ENCODE measurements around the gene MYO1E.
A peak's percentile ranks its signal among the peaks of the same experiment; 100 is the strongest.

The MYO1E gene

GRCh38 chr15:59396679-59397078 lies 24.0 kb upstream of the MYO1E start:
- Histone ChIP-seq H3K36me3 (ENCODE audit: control insufficient read depth, low read length) (no peaks in the 10 kb centered on the region), H3F3A (ENCODE audit: control insufficient read depth, insufficient read depth) (peaks cover 34% of the 10 kb centered on the region), H3K9me3 (ENCODE audit: control insufficient read depth, insufficient read depth, low read length) (no peaks in the 10 kb centered on the region), H3K79me2 (ENCODE audit: control insufficient read depth, low read length) (no peaks in the 10 kb centered on the region), H3K4me2 (ENCODE audit: low read length) (peak overlapping the region; percentile 77), H3K4me3 (ENCODE audit: low read length) (peak overlapping the region; percentile 61), H3K4me1 (ENCODE audit: control insufficient read depth, low read length) (peaks cover 96% of the 10 kb centered on the region), H3K27ac (ENCODE audit: low read depth, low read length) (peak overlapping the region; percentile 86), H3K27me3 (ENCODE audit: control insufficient read depth, low read length) (no peaks in the 10 kb centered on the region), H3K9me2 (replicated peaks; ENCODE audit: control insufficient read depth, low read length) (no peaks in the 10 kb centered on the region), H4K20me1 (ENCODE audit: control insufficient read depth, insufficient read depth, low read depth, low read length) (no peaks in the 10 kb centered on the region)
- TF ChIP-seq EZH2phosphoT487 (IDR thresholded peaks at IDR 0.05; ENCODE audit: borderline replicate concordance, low read length) (no peak), CTCF (IDR thresholded peaks at IDR 0.05; ENCODE audit: low read depth, low read length, poor library complexity, severe bottlenecking) (peak; percentile 45)

GRCh38 chr15:59396211-59396610 lies 23.5 kb upstream of the MYO1E start:
- Histone ChIP-seq H3K4me2 (ENCODE audit: low read length) (peak overlapping the region; percentile 77), H3K79me2 (ENCODE audit: control insufficient read depth, low read length) (no peaks in the 10 kb centered on the region), H3K27me3 (ENCODE audit: control insufficient read depth, low read length) (no peaks in the 10 kb centered on the region), H3K36me3 (ENCODE audit: control insufficient read depth, low read length) (no peaks in the 10 kb centered on the region), H3K4me1 (ENCODE audit: control insufficient read depth, low read length) (peaks cover 91% of the 10 kb centered on the region), H3K9me3 (ENCODE audit: control insufficient read depth, insufficient read depth, low read length) (no peaks in the 10 kb centered on the region), H3F3A (ENCODE audit: control insufficient read depth, insufficient read depth) (peaks cover 34% of the 10 kb centered on the region), H3K27ac (ENCODE audit: low read depth, low read length) (peak overlapping the region; percentile 86), H3K9me2 (replicated peaks; ENCODE audit: control insufficient read depth, low read length) (no peaks in the 10 kb centered on the region), H4K20me1 (ENCODE audit: control insufficient read depth, insufficient read depth, low read depth, low read length) (no peaks in the 10 kb centered on the region), H3K4me3 (ENCODE audit: low read length) (peak overlapping the region; percentile 61)
- TF ChIP-seq EZH2phosphoT487 (IDR thresholded peaks at IDR 0.05; ENCODE audit: borderline replicate concordance, low read length) (no peak), CTCF (IDR thresholded peaks at IDR 0.05; ENCODE audit: low read depth, low read length, poor library complexity, severe bottlenecking) (no peak)

GRCh38 chr15:59394166-59394661 lies 21.5 kb upstream of the MYO1E start:
- Histone ChIP-seq H3K4me2 (ENCODE audit: low read length) (peak overlapping the region; percentile 77), H3K9me2 (replicated peaks; ENCODE audit: control insufficient read depth, low read length) (no peaks in the 10 kb centered on the region), H3K27ac (ENCODE audit: low read depth, low read length) (peak overlapping the region; percentile 86), H3K36me3 (ENCODE audit: control insufficient read depth, low read length) (no peaks in the 10 kb centered on the region), H3K27me3 (ENCODE audit: control insufficient read depth, low read length) (no peaks in the 10 kb centered on the region), H3K4me3 (ENCODE audit: low read length) (peak overlapping the region; percentile 35), H4K20me1 (ENCODE audit: control insufficient read depth, insufficient read depth, low read depth, low read length) (no peaks in the 10 kb centered on the region), H3K9me3 (ENCODE audit: control insufficient read depth, insufficient read depth, low read length) (no peaks in the 10 kb centered on the region), H3K79me2 (ENCODE audit: control insufficient read depth, low read length) (no peaks in the 10 kb centered on the region), H3K4me1 (ENCODE audit: control insufficient read depth, low read length) (peaks cover 71% of the 10 kb centered on the region), H3F3A (ENCODE audit: control insufficient read depth, insufficient read depth) (peaks cover 30% of the 10 kb centered on the region)
- TF ChIP-seq CTCF (IDR thresholded peaks at IDR 0.05; ENCODE audit: low read depth, low read length, poor library complexity, severe bottlenecking) = no peak
- TF ChIP-seq EZH2phosphoT487 (IDR thresholded peaks at IDR 0.05; ENCODE audit: borderline replicate concordance, low read length) = no peak
